Glutamatergic neuron (in vitro differentiated cells): ENCODE measurements around the gene KHDC1. TPM values are rescaled to one million over a fixed set of nuclear protein-coding genes. Genes with fewer than 3 reads are reported as not detected.

ENCODE experiments used
- DNase-seq: peaks from one replicate; pipeline ENCODE4 v3.0.0; 2022
- H3K27ac Mint-ChIP-seq: one replicate; pipeline ENCODE4 v1.8.0; 2020; ENCODE audit warnings: mild to moderate bottlenecking, mixed read lengths, inconsistent platforms; ENCODE audit not compliant: unreplicated experiment
- H3K27me3 Mint-ChIP-seq: one replicate; pipeline ENCODE4 v1.8.0; 2020; ENCODE audit warnings: mild to moderate bottlenecking, moderate library complexity, mixed read lengths, inconsistent platforms; ENCODE audit not compliant: unreplicated experiment
- H3K36me3 Mint-ChIP-seq: one replicate; pipeline ENCODE4 v1.8.0; 2020; ENCODE audit warnings: mild to moderate bottlenecking, mixed read lengths, inconsistent platforms; ENCODE audit not compliant: unreplicated experiment
- H3K4me1 Mint-ChIP-seq: one replicate; pipeline ENCODE4 v1.8.0; 2020; ENCODE audit warnings: mild to moderate bottlenecking, low read depth, mixed read lengths, inconsistent platforms; ENCODE audit not compliant: unreplicated experiment
- H3K4me3 Mint-ChIP-seq: one replicate; pipeline ENCODE4 v1.8.0; 2020; ENCODE audit warnings: mild to moderate bottlenecking, mixed read lengths, inconsistent platforms; ENCODE audit not compliant: unreplicated experiment
- H3K9me3 Mint-ChIP-seq: one replicate; pipeline ENCODE4 v1.8.0; 2020; ENCODE audit warnings: mild to moderate bottlenecking, moderate library complexity, mixed read lengths, inconsistent platforms; ENCODE audit not compliant: unreplicated experiment
- total RNA-seq: library from RNA; stranded (reverse); fragmentation: NEBNext Ultra II Directional; extraction: Animal tissue kit (Norgen Biotek cat#: 25700); gene quantifications from one replicate; pipeline ENCODE4 v1.2.1, GENCODE V29; 2021; ENCODE audit not compliant: unreplicated experiment
- TF ChIP-seq, protein P1 (sequence below): fragments of 200-600 bp; sonication (generic); IDR thresholded peaks from one replicate; pipeline ENCODE4 v1.5.0; 2021; ENCODE audit not compliant: partially characterized antibody, unreplicated experiment

Gene KHDC1
- total RNA-seq, 1 donor from 2014 or later: 5.8 TPM

DNA sequence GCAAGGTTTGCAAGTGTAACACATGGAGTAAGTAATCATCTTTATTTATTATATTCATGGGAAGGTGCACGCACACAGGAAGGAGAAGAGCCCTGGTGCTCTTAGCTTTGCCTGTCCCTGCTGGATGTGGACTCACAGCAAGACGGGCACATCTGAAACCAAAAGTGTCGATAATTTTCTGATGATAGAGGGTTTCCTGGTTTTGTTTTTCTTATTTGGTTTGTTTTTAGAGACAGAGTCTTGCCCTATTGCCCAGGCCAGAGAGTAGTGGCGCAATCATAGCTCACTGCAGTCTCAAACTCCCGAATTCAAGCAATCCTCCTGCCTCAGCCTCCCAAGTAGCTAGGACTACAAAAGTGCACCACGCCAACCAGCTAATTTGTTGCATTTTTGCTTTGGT is 29.9 kb downstream of the KHDC1 start:
- Mint-ChIP-seq H3K4me3 (no peak overlapping the region), H3K4me1 (no peaks in the 10 kb centered on the region), H3K27me3 (no peaks in the 10 kb centered on the region), H3K9me3 (no peaks in the 10 kb centered on the region), H3K36me3 (no peaks in the 10 kb centered on the region), H3K27ac (no peak overlapping the region)
- TF ChIP-seq, protein P1, sequence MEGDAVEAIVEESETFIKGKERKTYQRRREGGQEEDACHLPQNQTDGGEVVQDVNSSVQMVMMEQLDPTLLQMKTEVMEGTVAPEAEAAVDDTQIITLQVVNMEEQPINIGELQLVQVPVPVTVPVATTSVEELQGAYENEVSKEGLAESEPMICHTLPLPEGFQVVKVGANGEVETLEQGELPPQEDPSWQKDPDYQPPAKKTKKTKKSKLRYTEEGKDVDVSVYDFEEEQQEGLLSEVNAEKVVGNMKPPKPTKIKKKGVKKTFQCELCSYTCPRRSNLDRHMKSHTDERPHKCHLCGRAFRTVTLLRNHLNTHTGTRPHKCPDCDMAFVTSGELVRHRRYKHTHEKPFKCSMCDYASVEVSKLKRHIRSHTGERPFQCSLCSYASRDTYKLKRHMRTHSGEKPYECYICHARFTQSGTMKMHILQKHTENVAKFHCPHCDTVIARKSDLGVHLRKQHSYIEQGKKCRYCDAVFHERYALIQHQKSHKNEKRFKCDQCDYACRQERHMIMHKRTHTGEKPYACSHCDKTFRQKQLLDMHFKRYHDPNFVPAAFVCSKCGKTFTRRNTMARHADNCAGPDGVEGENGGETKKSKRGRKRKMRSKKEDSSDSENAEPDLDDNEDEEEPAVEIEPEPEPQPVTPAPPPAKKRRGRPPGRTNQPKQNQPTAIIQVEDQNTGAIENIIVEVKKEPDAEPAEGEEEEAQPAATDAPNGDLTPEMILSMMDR: no peak
- no peak for DNase-seq

DNA sequence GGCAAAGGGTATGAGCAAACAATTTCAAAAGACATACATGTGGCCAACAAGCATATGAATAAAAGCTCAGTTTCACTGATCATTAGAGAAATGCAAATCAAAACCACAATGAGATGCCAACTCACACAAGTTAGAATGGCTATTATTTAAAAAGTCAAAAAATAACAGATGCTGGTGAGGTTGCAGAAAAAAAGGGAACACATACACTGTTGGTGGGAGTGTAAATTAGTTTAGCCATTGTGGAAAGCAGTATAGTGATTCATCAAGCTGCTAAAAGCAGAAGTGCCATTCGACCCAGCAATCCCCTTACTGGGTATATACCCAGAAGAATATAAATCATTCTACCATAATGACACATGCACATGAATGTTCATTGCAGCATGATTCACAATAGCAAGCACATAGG is 31.0 kb downstream of the KHDC1 start:
- DNase-seq: no peak
- Mint-ChIP-seq H3K9me3 (no peaks in the 10 kb centered on the region), H3K27me3 (no peaks in the 10 kb centered on the region), H3K27ac (no peak overlapping the region), H3K4me3 (no peak overlapping the region), H3K4me1 (no peaks in the 10 kb centered on the region), H3K36me3 (no peaks in the 10 kb centered on the region)
- TF ChIP-seq, protein P1: no peak

DNA sequence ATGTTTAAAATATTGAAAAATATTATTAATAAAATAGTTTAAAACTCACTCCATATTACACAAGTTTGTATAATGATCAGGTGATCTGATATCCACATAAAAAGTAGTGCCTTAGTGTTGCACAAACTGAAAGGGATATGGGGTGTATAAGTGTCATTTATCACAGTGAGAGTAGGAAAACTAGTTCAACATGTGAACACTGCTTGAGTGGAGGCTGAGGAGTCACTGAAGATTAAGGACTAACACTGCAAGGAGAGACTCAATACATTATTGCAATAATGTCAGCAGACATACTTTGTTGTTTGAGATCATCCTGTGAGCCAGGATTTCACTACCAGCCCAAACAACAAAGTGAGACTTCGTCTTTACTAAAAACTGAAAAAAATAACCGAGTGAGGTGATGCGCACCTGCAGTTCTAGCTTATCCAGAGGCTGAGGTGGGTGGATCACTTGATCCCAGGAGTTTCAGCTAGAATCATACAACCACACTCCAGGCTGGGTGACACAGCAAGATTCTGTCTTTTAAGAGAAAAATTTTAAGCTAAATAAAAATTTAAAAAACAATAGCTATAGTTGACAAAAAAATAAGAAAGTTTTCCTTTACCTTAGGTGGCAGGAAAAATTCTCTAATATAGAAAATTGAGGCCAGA is 35.3 kb downstream of the KHDC1 start:
- no peak for DNase-seq
- no peak overlapping the region for H3K4me3 Mint-ChIP-seq
- H3K4me1 Mint-ChIP-seq: no peaks in the 10 kb centered on the region
- H3K27ac Mint-ChIP-seq: no peak overlapping the region
- H3K36me3 Mint-ChIP-seq: peaks cover 6% of the 10 kb centered on the region
- no peaks in the 10 kb centered on the region for H3K9me3 Mint-ChIP-seq
- TF ChIP-seq, protein P1: no peak
- H3K27me3 Mint-ChIP-seq: peaks cover 2% of the 10 kb centered on the region

GRCh38 chr6:73225396-73225795 is 37.6 kb downstream of the KHDC1 start, which contains the start of gene KHDC1L:
KHDC1L (minus strand) TSS chr6:73225496; CDS start chr6:73225408, 88 bp downstream.
- no peak within 1 kb of the TSS for H3K4me3 Mint-ChIP-seq
- H3K9me3 Mint-ChIP-seq: no peaks in the 10 kb centered on the region
- TF ChIP-seq, protein P1: no peak

DNA sequence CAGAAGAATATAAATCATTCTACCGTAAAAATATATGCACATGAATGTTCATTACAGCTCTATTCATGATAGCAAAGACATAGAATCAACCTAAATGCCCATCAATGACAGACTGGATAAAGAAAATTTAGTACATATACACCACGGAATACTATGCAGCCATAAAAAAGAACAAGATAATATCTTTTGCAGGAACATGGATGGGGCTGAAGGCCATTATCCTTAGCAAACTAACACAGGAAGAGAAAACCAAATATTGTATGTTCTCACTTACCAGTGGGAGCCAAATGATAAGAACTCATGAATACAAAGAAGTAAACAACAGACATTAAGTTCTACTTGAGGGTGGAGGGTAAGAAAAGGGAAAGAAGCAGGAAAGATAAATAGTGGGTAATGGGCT is 46.1 kb downstream of the KHDC1 start:
- H3K4me1 Mint-ChIP-seq: no peaks in the 10 kb centered on the region
- no peaks in the 10 kb centered on the region for H3K9me3 Mint-ChIP-seq
- H3K27me3 Mint-ChIP-seq: peaks cover 2% of the 10 kb centered on the region
- no peaks in the 10 kb centered on the region for H3K36me3 Mint-ChIP-seq
- no peak overlapping the region for H3K4me3 Mint-ChIP-seq
- TF ChIP-seq, protein P1: no peak
- DNase-seq: no peak
- H3K27ac Mint-ChIP-seq: no peak overlapping the region

More at GRCh38 chr6:73225396-73225795, 37.6 kb downstream of the KHDC1 start, which contains the start of gene KHDC1L:
- Mint-ChIP-seq H3K27ac (no peak within 1 kb of the TSS), H3K4me1 (no peaks in the 10 kb centered on the region), H3K27me3 (peaks cover 4% of the 10 kb centered on the region), H3K36me3 (peaks cover 6% of the 10 kb centered on the region)
- DNase-seq: no peak
